Kidney epithelial cell (primary cell): ENCODE results near the gene NKG7. TPM values are rescaled to one million over a fixed set of nuclear protein-coding genes. Genes with fewer than 3 reads are reported as not detected.
A peak's percentile ranks its signal among the peaks of the same experiment; 100 is the strongest.

Experiments used
- DNase-seq: peaks from one replicate; pipeline ENCODE4 v3.0.0-alpha.2; 2010; ENCODE audit warnings: low read depth
- H3K27me3 ChIP-seq: 2 replicates; pipeline ENCODE4 v1.6.0; 2011; ENCODE audit warnings: low read length; ENCODE audit not compliant: control insufficient read depth, insufficient read depth
- H3K36me3 ChIP-seq: 2 replicates; pipeline ENCODE4 v1.5.1; 2011; ENCODE audit warnings: low read length; ENCODE audit not compliant: control insufficient read depth, insufficient read depth
- H3K4me3 ChIP-seq: 2 replicates; pipeline ENCODE4 v1.5.1; 2011; ENCODE audit warnings: low read depth, mild to moderate bottlenecking, control low read depth, low read length
- total RNA-seq: library from RNA; depleted of rRNA; stranded (reverse); fragments of >200 nt; gene quantifications from 2 replicates; pipeline ENCODE4 v1.2.3, GENCODE V29; 2015
- TF ChIP-seq, protein P1 (sequence below): IDR thresholded peaks from 2 replicates; pipeline ENCODE4 v1.5.1; 2011; ENCODE audit warnings: mild to moderate bottlenecking, moderate library complexity, low read length, control low read depth, inconsistent platforms; ENCODE audit not compliant: insufficient read depth, poor library complexity, severe bottlenecking

Gene NKG7
- total RNA-seq, 1 donor from 2014 or later: not detected

DNA sequence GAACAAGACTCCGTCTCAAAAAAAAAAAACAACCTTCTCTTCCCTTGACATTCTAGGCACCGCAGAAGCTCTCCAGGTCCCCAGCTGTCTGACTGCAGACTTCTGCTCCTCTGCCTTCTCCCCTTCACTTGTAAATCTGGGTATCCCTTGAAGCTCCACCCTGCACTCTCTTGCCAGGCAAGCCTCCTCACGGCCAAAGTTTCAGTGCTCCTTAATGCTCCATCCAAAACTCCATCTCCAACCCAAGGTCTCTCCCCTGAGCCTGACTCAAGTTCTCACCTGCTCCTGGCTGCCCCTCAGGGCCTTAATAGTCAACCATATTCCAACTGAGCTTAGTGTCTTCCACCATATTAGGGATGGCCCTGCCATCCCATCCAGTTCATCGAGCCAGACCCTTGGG is 2.2 kb downstream of the NKG7 start:
- DNase-seq: no peak
- TF ChIP-seq, protein P1, sequence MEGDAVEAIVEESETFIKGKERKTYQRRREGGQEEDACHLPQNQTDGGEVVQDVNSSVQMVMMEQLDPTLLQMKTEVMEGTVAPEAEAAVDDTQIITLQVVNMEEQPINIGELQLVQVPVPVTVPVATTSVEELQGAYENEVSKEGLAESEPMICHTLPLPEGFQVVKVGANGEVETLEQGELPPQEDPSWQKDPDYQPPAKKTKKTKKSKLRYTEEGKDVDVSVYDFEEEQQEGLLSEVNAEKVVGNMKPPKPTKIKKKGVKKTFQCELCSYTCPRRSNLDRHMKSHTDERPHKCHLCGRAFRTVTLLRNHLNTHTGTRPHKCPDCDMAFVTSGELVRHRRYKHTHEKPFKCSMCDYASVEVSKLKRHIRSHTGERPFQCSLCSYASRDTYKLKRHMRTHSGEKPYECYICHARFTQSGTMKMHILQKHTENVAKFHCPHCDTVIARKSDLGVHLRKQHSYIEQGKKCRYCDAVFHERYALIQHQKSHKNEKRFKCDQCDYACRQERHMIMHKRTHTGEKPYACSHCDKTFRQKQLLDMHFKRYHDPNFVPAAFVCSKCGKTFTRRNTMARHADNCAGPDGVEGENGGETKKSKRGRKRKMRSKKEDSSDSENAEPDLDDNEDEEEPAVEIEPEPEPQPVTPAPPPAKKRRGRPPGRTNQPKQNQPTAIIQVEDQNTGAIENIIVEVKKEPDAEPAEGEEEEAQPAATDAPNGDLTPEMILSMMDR: no peak
- no peak overlapping the region for H3K4me3 ChIP-seq
- no peaks in the 10 kb centered on the region for H3K36me3 ChIP-seq
- H3K27me3 ChIP-seq: no peaks in the 10 kb centered on the region

DNA sequence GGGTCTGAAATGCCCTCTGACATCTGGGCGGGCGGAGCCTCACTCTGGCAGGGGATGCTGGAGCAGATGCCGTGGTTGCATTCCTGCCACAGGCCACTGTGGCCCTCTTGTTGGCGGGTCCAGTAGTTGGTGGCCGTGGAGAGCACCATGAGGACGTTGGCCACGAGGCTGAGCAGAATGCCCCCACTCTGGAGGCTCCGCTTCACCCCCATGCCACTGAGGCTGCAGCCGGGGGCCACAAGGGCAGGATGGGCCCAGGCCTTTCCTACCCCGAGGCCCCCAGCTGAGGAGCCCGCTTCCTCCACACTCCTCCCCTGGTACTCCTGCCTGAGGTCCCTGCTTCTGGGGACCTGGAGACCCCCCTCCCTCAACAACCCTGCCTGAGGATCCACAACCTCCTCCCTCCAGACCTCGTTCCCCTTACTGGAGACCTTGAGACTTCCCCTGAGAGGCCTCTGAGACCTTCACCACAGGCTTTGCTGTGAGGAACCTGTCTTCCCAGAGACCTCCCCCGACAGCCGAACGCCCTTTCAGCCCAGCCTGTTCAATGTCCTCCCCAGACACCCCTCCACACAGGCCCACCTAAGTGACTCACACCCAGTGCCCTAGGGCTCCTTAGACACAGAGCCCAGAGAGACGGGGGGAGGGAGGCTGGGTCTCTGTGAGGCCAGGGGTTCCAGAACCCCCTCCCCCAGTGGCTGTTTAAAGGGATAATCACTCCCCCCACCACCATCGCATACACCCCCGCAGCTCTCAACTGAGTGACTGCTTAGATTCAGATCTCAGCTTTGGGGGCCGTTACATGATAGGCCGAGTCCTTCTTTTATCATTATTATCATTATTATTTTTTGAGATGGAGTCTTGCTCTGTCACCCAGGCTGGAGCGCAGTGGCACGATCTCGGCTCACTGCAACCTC is 3.8 kb downstream of the NKG7 start, which contains the start of gene CLDND2:
CLDND2 (minus strand) TSS at position 638 of the 917 bp plus-strand sequence; CDS start at position 212, 426 bp downstream.
- no peak for DNase-seq
- H3K4me3 ChIP-seq: peak within 1 kb of the TSS; percentile 90
- H3K36me3 ChIP-seq: no peaks in the 10 kb centered on the region
- H3K27me3 ChIP-seq: no peaks in the 10 kb centered on the region
- TF ChIP-seq, protein P1: no peak

DNA sequence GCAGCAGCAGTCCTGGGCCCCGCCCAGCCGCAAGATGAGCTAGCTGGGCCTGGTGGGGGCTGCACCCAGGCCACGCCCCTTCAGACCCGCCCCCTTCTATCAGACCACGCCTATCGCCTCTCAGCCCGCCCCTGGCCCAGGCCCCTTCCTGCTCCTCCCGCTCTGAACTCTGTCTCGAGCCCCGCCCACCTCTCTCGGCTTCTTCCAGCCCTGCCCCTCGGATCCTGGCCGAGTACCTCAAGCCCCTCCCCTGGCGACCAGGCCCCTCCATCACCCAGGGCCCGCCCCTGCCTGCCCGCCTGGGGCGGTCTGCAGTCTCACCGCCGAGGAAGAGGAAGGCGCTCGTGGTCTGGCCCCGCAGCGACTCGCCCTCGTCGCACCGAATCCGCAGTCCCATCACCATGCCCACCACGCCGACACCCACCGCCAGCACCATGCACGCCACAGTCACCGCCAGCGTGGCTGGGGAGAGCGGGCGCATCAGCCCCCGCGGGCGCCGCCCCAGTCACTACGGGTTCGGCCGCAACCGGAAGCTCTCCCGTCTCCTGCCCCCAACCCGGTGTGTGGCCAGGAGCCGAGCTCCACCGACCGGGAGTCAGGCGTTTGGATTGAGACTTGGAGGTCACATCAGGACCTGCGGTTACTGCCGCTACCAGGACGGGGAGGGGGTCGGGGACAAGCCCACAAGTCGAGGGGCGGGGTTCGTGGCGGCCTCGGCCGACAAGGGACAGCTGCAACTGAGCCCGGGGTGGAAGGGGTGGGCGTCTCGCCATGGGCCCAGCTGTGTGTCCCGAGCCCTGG is 4.7 kb downstream of the NKG7 start:
- Histone ChIP-seq H3K27me3 (no peaks in the 10 kb centered on the region), H3K36me3 (no peaks in the 10 kb centered on the region), H3K4me3 (peak overlapping the region; percentile 90)
- DNase-seq: peak; percentile 85
- TF ChIP-seq, protein P1: no peak

DNA sequence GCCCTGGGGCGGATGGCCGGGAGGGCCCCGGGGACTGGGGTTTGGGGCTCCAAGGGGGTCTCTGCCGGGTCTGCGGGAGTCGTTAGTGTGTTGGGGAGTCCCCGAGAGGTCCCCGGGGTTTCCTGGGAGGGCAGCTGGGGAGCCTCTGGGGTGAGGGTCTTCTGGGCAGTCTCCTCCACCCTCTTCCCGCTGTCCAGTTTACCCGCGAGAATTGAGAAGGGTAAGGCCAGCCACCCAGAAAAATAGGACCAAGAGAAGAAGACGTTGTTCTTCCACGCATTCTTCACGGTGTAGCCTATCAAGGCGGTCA is 5.2 kb downstream of the NKG7 start:
- TF ChIP-seq, protein P1: no peak
- Histone ChIP-seq H3K27me3 (no peaks in the 10 kb centered on the region), H3K36me3 (no peaks in the 10 kb centered on the region), H3K4me3 (peak overlapping the region; percentile 90)
- no peak for DNase-seq

DNA sequence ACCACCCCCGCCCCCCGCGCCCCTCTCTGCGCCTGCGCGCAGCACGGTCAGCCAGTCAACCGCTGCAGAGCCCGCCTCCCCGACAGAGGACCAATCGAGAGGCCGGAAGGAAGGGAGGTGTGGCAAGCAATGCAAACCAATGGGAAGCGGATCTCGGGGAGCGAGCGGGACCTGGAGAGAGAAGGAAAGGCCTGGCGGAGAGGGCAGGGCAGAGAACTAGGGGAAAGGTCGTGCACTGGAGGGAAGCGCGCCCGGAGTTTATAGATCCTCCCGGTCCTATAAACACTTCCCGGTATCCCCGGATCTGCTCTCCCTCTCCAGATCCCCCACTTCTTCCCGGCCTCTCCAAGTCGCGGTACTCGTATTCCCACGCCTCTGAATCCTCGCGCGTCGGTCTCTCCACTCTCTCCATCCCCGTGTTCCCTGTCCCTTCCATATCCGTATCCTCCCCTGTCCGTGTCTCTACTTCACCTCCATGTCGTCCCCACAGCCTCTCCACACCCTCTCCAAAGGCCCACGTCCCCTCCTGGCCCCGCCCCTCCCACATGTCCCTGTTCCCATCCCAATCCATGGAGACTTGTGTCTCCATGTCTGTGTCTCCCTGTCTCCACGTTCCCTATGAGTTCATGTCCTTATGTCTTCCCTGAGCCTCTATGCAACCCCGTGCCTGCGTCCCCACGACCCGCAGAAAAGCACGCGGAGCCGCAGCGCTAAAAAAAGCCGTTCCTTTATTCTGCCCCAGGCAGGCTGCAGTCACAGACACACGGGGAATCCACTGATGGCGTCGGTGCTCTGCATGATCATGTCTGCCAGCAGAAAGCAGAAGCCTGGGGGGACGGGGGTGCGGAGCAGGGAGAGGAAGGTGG is 5.8 kb downstream of the NKG7 start:
- no peaks in the 10 kb centered on the region for H3K36me3 ChIP-seq
- peak overlapping the region; percentile 90 for H3K4me3 ChIP-seq
- DNase-seq: peak; percentile 87
- H3K27me3 ChIP-seq: no peaks in the 10 kb centered on the region
- TF ChIP-seq, protein P1: no peak
